ENCODE results near the gene BRME1. TPM values are rescaled to one million over a fixed set of nuclear protein-coding genes. Genes with fewer than 3 reads are reported as not detected.

BRME1 gene
- polyA plus RNA-seq, 2 of the 4 experiments (the other 2 are of a cell fraction): 0.12 to 1.2 TPM

GRCh38 chr19:13942023-13942684 lies 36.2 kb upstream of the BRME1 start:
- ChIA-PET CTCF (interaction anchor here (1.6 kb wide), 1 partner anchor 131 kb away, joined by 5 read pairs; no protein-coding TSS in a partner anchor), POLR2A (no interaction called here)
- no peak overlapping the region for H3K4me2 ChIP-seq
- DNase-seq (ENCODE audit: low read depth in 1 of 2, low spot score in 1 of 2) (no peak), ATAC-seq (peak in 1 of 2 experiments; percentile 23; a peak in 1 of 6 replicates), FAIRE-seq (no peak)
- no peak for TF ChIP-seq ESRRA (IDR thresholded peaks at IDR 0.05; ENCODE audit: borderline replicate concordance, low read length)
- no peak for TF ChIP-seq NR3C1 (IDR thresholded peaks at IDR 0.05)
- no peak for TF ChIP-seq CHD4 (IDR thresholded peaks at IDR 0.05; ENCODE audit: borderline replicate concordance)
- TF ChIP-seq, protein P1, sequence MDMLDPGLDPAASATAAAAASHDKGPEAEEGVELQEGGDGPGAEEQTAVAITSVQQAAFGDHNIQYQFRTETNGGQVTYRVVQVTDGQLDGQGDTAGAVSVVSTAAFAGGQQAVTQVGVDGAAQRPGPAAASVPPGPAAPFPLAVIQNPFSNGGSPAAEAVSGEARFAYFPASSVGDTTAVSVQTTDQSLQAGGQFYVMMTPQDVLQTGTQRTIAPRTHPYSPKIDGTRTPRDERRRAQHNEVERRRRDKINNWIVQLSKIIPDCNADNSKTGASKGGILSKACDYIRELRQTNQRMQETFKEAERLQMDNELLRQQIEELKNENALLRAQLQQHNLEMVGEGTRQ (IDR thresholded peaks at IDR 0.05): peak; percentile 62
- no peaks in the 10 kb centered on the region for H3K9me3 ChIP-seq
- peaks cover 5% of the 10 kb centered on the region; the same call in 1 of the 3 replicates for H3K4me1 ChIP-seq
- H3K4me3 ChIP-seq: no peak overlapping the region
- 100% methylated on average over 1 of the region's 1 CpG for WGBS (ENCODE audit: missing lambda C conversion rate)
- no peak overlapping the region for H3K27ac ChIP-seq

DNA sequence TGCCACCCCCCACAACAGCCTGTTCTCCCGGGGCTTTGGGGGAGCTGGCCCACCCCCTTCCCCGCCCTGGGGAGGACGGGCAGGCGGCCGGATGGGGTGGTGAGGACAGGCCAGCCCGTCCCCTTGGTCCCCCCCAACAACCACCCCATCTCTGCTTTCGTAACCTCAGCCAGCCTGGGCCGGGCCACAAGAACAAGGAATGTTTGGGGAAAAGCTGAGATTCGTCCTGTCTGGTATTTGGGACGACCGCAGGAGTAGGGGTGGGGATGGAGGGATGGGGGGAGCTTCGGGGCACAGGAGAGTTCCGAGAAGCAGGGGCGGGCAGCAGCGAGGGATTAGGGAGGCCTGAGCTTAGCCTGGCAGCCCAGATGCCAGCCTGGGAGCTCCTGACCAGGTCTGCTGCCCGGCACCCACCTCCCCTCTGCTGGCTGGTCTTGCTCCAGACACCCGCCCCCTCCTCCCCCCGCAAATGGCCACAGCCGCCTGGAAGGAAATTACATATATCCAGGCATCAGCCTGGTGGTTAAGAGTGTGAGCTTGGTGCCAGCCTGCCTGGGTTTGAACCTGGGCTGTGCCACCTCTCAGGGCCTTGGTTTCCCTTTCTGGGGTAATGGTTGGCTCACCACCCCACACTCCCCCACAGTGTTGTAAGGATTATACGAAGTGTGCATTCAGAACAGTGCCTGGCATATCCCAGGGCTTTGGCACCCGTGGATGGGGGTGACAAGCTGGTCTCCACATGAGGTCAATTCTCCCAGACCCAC lies 32.6 kb upstream of the BRME1 start, which contains the start of gene PODNL1:
PODNL1 (minus strand) TSS at position 117 of the 764 bp plus-strand sequence. CDS start 236 bp downstream, outside the sequence.
- 58% methylated on average over 2 of the region's 21 CpGs for WGBS (ENCODE audit: missing lambda C conversion rate)
- ChIA-PET POLR2A (no interaction called here), CTCF (interaction anchor here (1.1 kb wide), 1 partner anchor 20 kb away, joined by 3 read pairs; no protein-coding TSS in a partner anchor)
- no peak for FAIRE-seq
- ATAC-seq: peak; percentile 15 to 57; a peak in 3 of 6 replicates
- peak within 1 kb of the TSS in 1 of 2 experiments; percentile 66; a peak in 3 of 6 replicates for H3K27ac ChIP-seq
- H3K9me3 ChIP-seq: no peaks in the 10 kb centered on the region
- TF ChIP-seq, protein P1 (IDR thresholded peaks at IDR 0.05): no peak
- peaks cover 8% of the 10 kb centered on the region; the same call in 1 of the 3 replicates for H3K4me1 ChIP-seq
- peak within 1 kb of the TSS; percentile 48 for H3K4me2 ChIP-seq
- DNase-seq (ENCODE audit: low read depth in 1 of 2, low spot score in 1 of 2): no peak
- H3K4me3 ChIP-seq: no peak within 1 kb of the TSS

DNA sequence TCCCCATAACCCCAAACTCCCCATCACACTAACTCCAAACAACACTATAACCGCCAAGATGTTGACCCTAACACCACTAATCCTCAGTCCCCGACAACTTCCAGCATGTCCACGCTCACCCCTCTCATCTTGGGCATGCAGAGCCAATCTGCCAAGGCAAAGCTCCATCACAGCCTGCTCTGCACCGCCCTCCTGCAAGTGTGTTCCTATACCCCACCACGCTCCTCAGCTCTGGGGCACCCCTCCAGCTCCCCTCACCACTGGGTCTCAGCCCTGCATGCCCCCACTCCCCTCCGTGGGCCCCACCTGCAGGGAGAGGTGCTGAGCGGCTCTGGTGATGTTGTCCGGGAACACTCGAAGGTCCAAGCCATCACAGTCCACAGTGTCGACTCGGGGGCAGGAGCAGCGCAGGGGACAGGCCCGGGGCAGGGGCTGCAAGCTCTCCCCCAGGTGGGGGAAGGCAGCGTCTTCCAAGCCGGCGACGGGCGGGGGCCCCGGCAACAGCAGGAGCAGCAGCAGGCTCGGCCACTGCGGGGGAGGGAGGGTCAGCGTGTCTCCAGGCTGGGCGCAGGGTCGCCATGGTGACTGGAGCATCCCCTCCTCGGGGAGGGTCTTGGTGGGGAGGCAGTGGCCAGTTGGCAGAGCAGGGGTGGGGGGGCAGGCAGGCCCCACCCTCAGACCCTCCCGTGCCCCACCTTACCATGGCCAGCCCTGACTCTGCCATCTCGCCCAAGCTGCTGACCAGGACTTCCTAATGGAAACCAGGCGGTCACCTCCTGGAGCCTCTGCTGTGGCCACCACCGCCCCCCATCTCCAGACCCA lies 31.8 kb upstream of the BRME1 start:
- no peaks in the 10 kb centered on the region for H3K9me3 ChIP-seq
- no peak for DNase-seq (ENCODE audit: low read depth in 1 of 2, low spot score in 1 of 2)
- no peak for FAIRE-seq
- H3K4me3 ChIP-seq: no peak overlapping the region
- POLR2A ChIA-PET: interaction anchor here (0.6 kb wide), 1 partner anchor 144 kb away, joined by 8 read pairs; no protein-coding TSS in a partner anchor
- H3K27ac ChIP-seq: peak overlapping the region in 1 of 2 experiments; percentile 66; a peak in 3 of 6 replicates
- peak; percentile 43 to 60; a peak in 4 of 6 replicates for ATAC-seq
- 44% methylated on average over 7 of the region's 29 CpGs for WGBS (ENCODE audit: missing lambda C conversion rate)
- TF ChIP-seq HOXA7 (CRISPR knock-in tag; IDR thresholded peaks at IDR 0.05) (no peak), EHMT2 (IDR thresholded peaks at IDR 0.05; ENCODE audit: low read depth) (no peak), HEYL (CRISPR knock-in tag; IDR thresholded peaks at IDR 0.05) (no peak), NR3C1 (IDR thresholded peaks at IDR 0.05) (no peak), RFX5 (IDR thresholded peaks at IDR 0.05) (no peak), REST (IDR thresholded peaks at IDR 0.05) (no peak), JUN (IDR thresholded peaks at IDR 0.05) (no peak)
- TF ChIP-seq, protein P2, sequence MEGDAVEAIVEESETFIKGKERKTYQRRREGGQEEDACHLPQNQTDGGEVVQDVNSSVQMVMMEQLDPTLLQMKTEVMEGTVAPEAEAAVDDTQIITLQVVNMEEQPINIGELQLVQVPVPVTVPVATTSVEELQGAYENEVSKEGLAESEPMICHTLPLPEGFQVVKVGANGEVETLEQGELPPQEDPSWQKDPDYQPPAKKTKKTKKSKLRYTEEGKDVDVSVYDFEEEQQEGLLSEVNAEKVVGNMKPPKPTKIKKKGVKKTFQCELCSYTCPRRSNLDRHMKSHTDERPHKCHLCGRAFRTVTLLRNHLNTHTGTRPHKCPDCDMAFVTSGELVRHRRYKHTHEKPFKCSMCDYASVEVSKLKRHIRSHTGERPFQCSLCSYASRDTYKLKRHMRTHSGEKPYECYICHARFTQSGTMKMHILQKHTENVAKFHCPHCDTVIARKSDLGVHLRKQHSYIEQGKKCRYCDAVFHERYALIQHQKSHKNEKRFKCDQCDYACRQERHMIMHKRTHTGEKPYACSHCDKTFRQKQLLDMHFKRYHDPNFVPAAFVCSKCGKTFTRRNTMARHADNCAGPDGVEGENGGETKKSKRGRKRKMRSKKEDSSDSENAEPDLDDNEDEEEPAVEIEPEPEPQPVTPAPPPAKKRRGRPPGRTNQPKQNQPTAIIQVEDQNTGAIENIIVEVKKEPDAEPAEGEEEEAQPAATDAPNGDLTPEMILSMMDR (IDR thresholded peaks at IDR 0.05): no peak
- H3K4me2 ChIP-seq: peak overlapping the region; percentile 48
- CTCF ChIA-PET: no interaction called here
- peaks cover 8% of the 10 kb centered on the region; the same call in 1 of the 3 replicates for H3K4me1 ChIP-seq

Data from A549 (cell line).